Stimulated activated CD8-positive, alpha-beta memory T cell treated with anti-CD3 and anti-CD28 coated beads, Interleukin-7, amount 100 ng/mL, for 48 hours (primary cell): ENCODE measurements around the gene CPPED1.

ENCODE experiments used
- DNase-seq, 2 donors: peaks; one replicate each; pipeline ENCODE4 v3.0.0-alpha.2; 2020; ENCODE audit warnings: low read depth in 1 of 2; ENCODE audit errors: extremely low read depth in 1 of 2

The CPPED1 gene

DNA sequence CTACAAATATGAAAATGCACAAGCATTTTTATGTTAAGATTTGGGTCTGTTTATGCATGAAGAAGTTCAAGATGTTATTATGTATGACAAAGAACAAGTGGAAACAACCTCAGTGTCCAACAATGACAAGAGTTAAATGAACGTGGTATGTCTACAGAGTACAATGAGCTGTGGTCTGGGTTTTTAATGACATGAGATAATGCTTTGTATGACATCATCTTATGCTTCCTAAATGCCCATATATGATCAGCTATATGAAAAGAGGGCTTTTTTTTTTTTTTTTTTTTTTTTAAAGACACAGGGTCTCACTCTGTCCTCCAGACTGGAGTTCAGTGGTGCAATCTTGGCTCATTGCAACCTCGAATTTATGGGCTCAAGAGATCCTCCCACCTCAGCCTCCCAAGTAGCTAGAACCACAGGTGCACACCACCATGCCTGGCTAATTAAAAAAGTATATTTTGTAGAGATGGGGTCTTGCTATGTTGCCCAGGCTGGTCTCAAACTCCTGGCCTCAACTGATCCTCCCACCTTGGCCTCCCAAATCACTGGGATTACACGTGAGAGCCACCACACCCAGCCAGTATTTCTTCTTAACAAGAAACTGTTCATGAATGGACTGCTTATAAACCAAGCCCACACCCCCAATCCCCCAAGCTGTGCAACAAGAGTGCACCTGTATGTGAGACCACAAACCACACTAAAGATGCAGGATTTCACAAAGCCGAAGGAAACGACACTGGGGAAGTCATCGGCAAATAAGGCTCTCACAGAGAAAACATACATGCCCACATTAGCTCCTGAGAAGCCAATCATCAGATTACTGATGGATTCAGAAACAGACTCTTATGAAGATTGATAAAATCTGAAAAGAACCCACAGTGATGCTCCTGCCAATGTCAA lies 114.5 kb downstream of the CPPED1 start:
- peak in 1 of 2 donors; percentile 25 for DNase-seq

DNA sequence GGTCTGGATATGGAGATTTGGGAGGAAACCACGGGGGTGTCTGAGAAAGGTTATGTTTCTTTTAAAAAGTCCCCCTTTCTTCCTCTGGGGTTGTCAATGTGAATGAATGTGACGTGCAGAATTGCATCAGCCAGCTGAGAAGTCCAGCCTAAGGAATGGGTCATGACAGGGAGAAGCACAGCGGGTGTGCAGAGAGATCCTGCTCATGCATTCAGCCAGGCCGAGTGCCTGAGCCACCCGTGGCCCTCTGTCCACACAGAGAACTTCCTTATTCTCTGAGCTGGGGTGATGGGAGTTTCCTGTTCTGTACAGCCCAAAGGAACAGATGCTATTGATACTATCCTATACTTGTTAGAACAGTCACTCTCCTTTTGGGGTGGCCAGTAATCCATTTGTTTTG lies 117.9 kb downstream of the CPPED1 start:
- no peak for DNase-seq

GRCh38 chr16:12682432-12683165 lies 121.1 kb downstream of the CPPED1 start:
- DNase-seq, result no peak

- no peak for DNase-seq
These were observed 122.0 kb downstream of the CPPED1 start for GRCh38 chr16:12681653-12682052.

GRCh38 chr16:12680531-12680930 lies 123.2 kb downstream of the CPPED1 start:
- no peak for DNase-seq

GRCh38 chr16:12679660-12680272 lies 123.9 kb downstream of the CPPED1 start:
- DNase-seq, result no peak

GRCh38 chr16:12678983-12679382 lies 124.7 kb downstream of the CPPED1 start:
- no peak for DNase-seq

DNA sequence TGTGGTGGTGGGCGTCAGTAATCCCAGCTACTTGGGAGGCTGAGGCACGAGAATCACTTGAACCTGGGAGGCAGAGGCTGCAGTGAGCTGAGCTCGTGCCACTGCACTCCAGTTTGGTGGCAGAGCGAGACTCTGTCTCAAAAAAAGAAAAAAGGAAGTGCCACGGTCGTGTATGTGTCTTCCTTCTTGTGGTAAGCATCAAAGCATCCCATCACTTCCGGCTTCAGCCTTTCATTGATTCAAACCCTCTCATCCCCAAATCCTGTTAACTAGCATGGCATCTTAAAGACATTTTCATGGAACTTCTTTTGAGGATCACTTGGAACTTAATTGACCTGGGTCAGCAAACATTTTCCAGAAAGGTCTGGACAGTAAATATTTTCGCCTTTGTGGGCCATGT lies 126.2 kb downstream of the CPPED1 start:
- DNase-seq, result no peak

DNA sequence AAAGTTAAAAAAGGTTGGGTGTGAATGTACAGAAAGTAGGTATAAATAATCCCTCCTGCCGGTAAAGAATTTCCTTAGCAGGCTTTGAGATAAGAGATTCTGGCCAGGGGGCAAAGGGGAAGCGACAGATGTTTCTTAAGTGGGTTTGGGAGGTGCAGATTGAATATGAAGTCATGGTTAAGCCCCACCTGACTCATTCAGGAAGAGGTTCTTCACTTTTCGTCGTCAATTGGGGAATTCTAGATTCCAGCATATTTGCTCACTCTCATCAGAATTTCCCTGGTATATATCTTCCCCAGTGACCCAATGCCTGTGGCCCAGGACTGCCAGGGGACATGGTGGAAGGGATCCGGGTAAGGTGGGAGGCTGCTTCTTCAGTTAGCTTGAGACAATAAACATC lies 127.8 kb downstream of the CPPED1 start:
- no peak for DNase-seq

DNA sequence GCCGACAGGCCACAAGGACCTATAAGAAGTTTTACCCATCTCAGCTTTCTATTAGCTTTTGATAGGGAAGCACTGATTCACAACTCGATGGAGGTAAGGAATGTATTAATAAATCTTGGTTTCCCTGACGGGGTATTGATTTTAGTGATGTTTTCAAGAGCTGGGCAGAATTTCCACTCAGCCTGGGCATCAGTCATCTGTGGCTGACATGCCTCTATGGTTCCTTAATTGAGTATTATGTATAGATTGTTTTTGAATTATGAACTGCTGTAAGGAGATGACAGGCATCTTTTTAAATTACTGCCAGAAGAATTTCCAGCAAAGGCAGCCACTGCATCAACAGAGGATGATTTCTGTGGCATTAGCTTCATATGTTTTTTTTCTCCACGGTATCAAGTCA lies 128.6 kb downstream of the CPPED1 start:
- DNase-seq, result no peak

GRCh38 chr16:12674524-12674923 lies 129.2 kb downstream of the CPPED1 start:
- DNase-seq, result no peak

DNA sequence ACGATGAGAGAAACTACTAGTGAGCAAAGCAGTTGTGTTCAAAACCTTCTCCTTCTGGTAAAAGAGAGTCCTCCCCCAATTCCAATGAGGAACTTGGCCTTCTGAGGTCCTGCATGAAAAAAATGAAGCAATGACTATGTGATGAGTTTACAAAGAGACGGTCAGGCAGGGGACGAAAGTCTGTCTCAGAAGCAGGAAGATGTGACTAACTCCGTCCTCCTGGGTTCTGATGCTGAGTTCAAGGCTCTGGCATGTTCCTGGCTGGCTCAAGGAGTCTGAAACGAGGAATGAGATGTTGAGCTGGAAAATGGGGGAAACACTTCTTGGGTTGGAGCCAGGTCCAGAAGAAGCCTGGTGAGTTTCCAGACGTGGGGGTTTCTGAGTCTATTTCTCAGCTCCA lies 129.6 kb downstream of the CPPED1 start:
- no peak for DNase-seq

- DNase-seq, result no peak
These were observed 130.2 kb downstream of the CPPED1 start for GRCh38 chr16:12673466-12673865.

GRCh38 chr16:12672986-12673385 lies 130.7 kb downstream of the CPPED1 start:
- no peak for DNase-seq

GRCh38 chr16:12669908-12670307 lies 133.8 kb downstream of the CPPED1 start:
- DNase-seq, result no peak

GRCh38 chr16:12667909-12668308 lies 135.8 kb downstream of the CPPED1 start:
- DNase-seq, result no peak

- no peak for DNase-seq
These were observed 139.4 kb downstream of the CPPED1 start for GRCh38 chr16:12664164-12664733.

GRCh38 chr16:12661656-12662172 lies 142.0 kb downstream of the CPPED1 start:
- DNase-seq, result no peak

- no peak for DNase-seq
These were observed 143.8 kb downstream of the CPPED1 start for GRCh38 chr16:12659871-12660270.

- DNase-seq, result no peak
These were observed 145.2 kb downstream of the CPPED1 start for GRCh38 chr16:12658506-12658905.

DNA sequence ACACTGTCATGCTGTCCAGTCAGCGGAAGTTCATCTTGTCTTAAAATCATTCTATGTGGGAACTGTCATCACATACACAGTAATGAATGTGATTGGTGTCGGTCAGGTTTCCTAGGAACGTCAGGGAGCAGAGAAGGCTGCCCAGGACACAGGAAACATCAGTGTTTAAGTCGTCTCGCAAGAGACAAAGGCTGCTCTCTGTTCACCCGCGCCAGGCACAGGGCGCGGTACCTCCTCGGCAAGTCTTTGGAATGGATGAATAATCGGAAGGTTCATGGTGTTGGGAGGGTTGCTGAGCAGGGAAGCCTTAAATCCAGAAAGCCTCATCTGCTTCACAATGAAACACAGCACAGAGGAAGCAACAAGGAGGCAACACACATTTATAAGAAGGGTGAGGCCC lies 148.2 kb downstream of the CPPED1 start:
- DNase-seq, result no peak
